K562 (cell line): ENCODE measurements around the gene IL1RL1. TPM values are rescaled to one million over a fixed set of nuclear protein-coding genes. Genes with fewer than 3 reads are reported as not detected.
A peak's percentile ranks its signal among the peaks of the same experiment; 100 is the strongest.

Source experiments
- ATAC-seq: fragments of 200-7000 bp; cut with Tn5 transposase; 3 replicates; pipeline ENCODE4 v1.9.1; 2020; ENCODE audit warnings: moderate library complexity
- BruUV-seq: library from RNA; stranded (reverse); fragments of 400-500 nt; replicated peaks from 2 replicates; lab custom pipeline; 2021; lab: Mats Ljungman, UMichigan
- CTCF ChIA-PET: fragments of 300-600 bp; formaldehyde crosslinking; extraction: SDS; loops from one replicate; lab custom pipeline; 2021; ENCODE audit warnings: low intra/inter-chr PET ratio; lab: Yijun Ruan, JAX
- POLR2A ChIA-PET: fragments of 300-600, 350-650 bp; sonication (Branson Sonifier 250); formaldehyde crosslinking; extraction: SDS; loops from one replicate; lab custom pipeline; 2021; ENCODE audit warnings: antibody characterized with exemption, inconsistent platforms; lab: Yijun Ruan, JAX
- DNase-seq, 4 experiments: peaks; one replicate each; pipeline versions ENCODE4 v3.0.0 to v3.0.0-alpha.2; 2011 to 2018; ENCODE audit warnings: low spot score in 3 of 4, mixed read lengths in 3 of 4; ENCODE audit errors: extremely low read depth in 1 of 4
- FAIRE-seq: peaks from 2 replicates; lab custom pipeline; 2011; peaks lifted over from hg19 to GRCh38; lab: Jason Lieb, UNC
- H2AFZ ChIP-seq: 2 replicates; pipeline ENCODE4 v1.6.0; 2011; ENCODE audit warnings: low read depth, low read length, control low read depth, inconsistent platforms
- H3K27ac ChIP-seq: fragments of 200-600 bp; 3 replicates; pipeline ENCODE4 v1.8.0; 2011; ENCODE audit warnings: low read depth, mild to moderate bottlenecking, control low read depth, inconsistent platforms, low read length, moderate library complexity, mixed read lengths; ENCODE audit errors: extremely low read depth
- H3K27me3 ChIP-seq, 2 experiments: fragments of 300-600 bp in 1 of 2; 2 replicates in 1 of 2; 3 replicates in 1 of 2; pipeline versions ENCODE4 v1.6.0 to v1.8.0; 2011; ENCODE audit warnings: inconsistent platforms in 2 of 2, low read length in 2 of 2, mild to moderate bottlenecking in 1 of 2, mixed read lengths in 1 of 2, moderate library complexity in 1 of 2; ENCODE audit not compliant: control insufficient read depth in 2 of 2, insufficient read depth in 2 of 2
- H3K36me3 ChIP-seq: fragments of 300-600 bp; 3 replicates; pipeline ENCODE4 v1.8.0; 2011; ENCODE audit warnings: mild to moderate bottlenecking, low read length, inconsistent platforms; ENCODE audit not compliant: control insufficient read depth, insufficient read depth
- H3K4me1 ChIP-seq, 2 experiments: fragments of 200-600 bp in 1 of 2; replicated peaks in 1 of 2; 2 replicates in 1 of 2; 3 replicates in 1 of 2; pipeline versions ENCODE4 v1.5.1 to v1.8.0; 2011; ENCODE audit warnings: inconsistent platforms in 2 of 2, low read length in 2 of 2, mild to moderate bottlenecking in 1 of 2, mixed read lengths in 1 of 2, moderate library complexity in 1 of 2; ENCODE audit not compliant: control insufficient read depth in 2 of 2, insufficient read depth in 2 of 2
- H3K4me2 ChIP-seq: 2 replicates; pipeline ENCODE4 v1.6.1; 2011; ENCODE audit warnings: low read length, control low read depth, inconsistent platforms, mixed read lengths; ENCODE audit not compliant: insufficient read depth
- H3K4me3 ChIP-seq: fragments of 200-600 bp; sonication (generic), shearing (Covaris generic); 2 replicates; pipeline ENCODE4 v1.5.1; 2016; ENCODE audit warnings: control low read depth, inconsistent platforms
- H3K79me2 ChIP-seq: fragments of 200-600 bp; 3 replicates; pipeline ENCODE4 v1.8.0; 2011; ENCODE audit warnings: low read length, inconsistent platforms; ENCODE audit not compliant: control insufficient read depth, insufficient read depth
- H3K9ac ChIP-seq, 2 experiments: 2 replicates each; pipeline versions ENCODE4 v1.6.0 to v1.6.1; 2011; ENCODE audit warnings: low read depth in 2 of 2, low read length in 2 of 2, control low read depth in 1 of 2, inconsistent platforms in 1 of 2, mild to moderate bottlenecking in 1 of 2, mixed read lengths in 1 of 2; ENCODE audit not compliant: insufficient read depth in 1 of 2
- H3K9me1 ChIP-seq: one replicate; pipeline ENCODE4 v1.6.0; 2011; ENCODE audit warnings: inconsistent platforms, mild to moderate bottlenecking, low read length, moderate library complexity; ENCODE audit not compliant: control insufficient read depth, insufficient read depth
- H3K9me3 ChIP-seq: replicated peaks from 2 replicates; pipeline ENCODE4 v1.5.1; 2011; ENCODE audit warnings: low read depth, low read length, inconsistent platforms; ENCODE audit not compliant: control insufficient read depth, insufficient read depth
- H4K20me1 ChIP-seq: replicated peaks from 2 replicates; pipeline ENCODE4 v1.6.1; 2011; ENCODE audit warnings: low read length, inconsistent platforms, mixed read lengths; ENCODE audit not compliant: control insufficient read depth, insufficient read depth
- ATF1 ChIP-seq, 2 experiments: fragments of 450-650 bp in 1 of 2; IDR thresholded peaks; 2 replicates each; pipeline ENCODE4 v1.6.1; 2016; ENCODE audit warnings: missing compliant biosample characterization in 1 of 2, missing genetic modification characterization in 1 of 2
- MEIS2 ChIP-seq: fragments of 450-650 bp; IDR thresholded peaks from 2 replicates; pipeline ENCODE4 v1.6.1; 2014; ENCODE audit warnings: mild to moderate bottlenecking; ENCODE audit not compliant: partially characterized antibody
- MTA2 ChIP-seq: fragments of 450-650 bp; IDR thresholded peaks from 2 replicates; pipeline ENCODE4 v1.6.1; 2016; ENCODE audit warnings: low read depth
- WGBS: fragments of 100-300 bp; shearing (Covaris generic); methylation state at CpG from one replicate; pipeline ENCODE4 v1.1.6; 2016; ENCODE audit warnings: low coverage, mixed read lengths; ENCODE audit not compliant: insufficient coverage; ENCODE audit errors: missing lambda C conversion rate; 5-methylcytosine and 5-hydroxymethylcytosine counted together
- in situ Hi-C: fragments of 300-500 bp; cut with MboI; formaldehyde crosslinking; loops from 4 replicates; pipeline ENCODE4 v1.15.0; 2018; ENCODE audit warnings: inconsistent platforms, mixed read lengths
- intact Hi-C: fragments of 100-400 bp; cut with micrococcal nuclease; formaldehyde crosslinking; loops from 2 replicates; pipeline ENCODE4 v1.14.2; 2022
- polyA plus RNA-seq, 8 experiments: library from polyadenylated mRNA; depleted of rRNA in 4 of 8; stranded (reverse) in 5 of 8; unstranded in 3 of 8; fragments of >200 nt; fragmentation: Nextera tagmentation in 2 of 8; fragmentation: Illumina TruSeq in 1 of 8; extraction: Ambion mirVana in 2 of 8; extraction: Trizol in 1 of 8; gene quantifications; 2 replicates each; pipeline versions ENCODE4 v1.2.1 to v1.2.3, GENCODE V29; 2011 to 2014; ENCODE audit warnings: inconsistent platforms in 1 of 8, missing spikeins in 1 of 8
- total RNA-seq, 7 experiments: library from RNA; depleted of rRNA in 6 of 7; stranded (reverse); fragments of >200 nt in 6 of 7; fragmentation: Illumina TruSeq in 2 of 7; extraction: Trizol in 2 of 7; gene quantifications; 2 replicates each; pipeline versions ENCODE4 v1.2.1 to v1.2.3, GENCODE V29; 2011 to 2021; ENCODE audit warnings: low replicate concordance in 1 of 7

IL1RL1 gene
- total and polyA plus RNA-seq, 9 of the 15 experiments (the other 6 are each of a cell fraction or from before 2014, with no cell fraction given) = 0.06 to 3.3 (median 0.59) TPM

DNA sequence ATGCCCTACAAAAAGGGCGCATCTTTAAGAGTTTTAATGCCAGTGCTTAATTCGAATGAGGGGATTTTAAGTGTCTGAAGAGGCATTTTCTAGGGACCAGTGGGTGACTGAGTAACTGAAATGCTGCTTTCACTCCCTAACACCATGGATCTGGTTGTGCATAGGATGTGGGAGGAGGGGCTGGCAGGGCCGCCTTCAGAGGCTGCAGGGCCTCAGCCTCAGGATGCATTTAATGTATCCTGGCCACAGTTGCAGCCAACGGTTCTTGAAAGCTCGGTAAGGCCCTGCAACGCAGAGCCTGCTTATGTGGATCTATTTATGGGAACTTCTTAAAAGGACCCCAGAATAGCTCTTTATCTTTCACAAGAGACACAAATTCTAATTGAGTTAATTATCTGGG, 85.8 kb downstream of the IL1RL1 start:
- no peak overlapping the region for H3K4me3 ChIP-seq
- in situ Hi-C loops (no loop called here), intact Hi-C loops (no loop called here)
- H3K36me3 ChIP-seq = no peaks in the 10 kb centered on the region
- H3K27ac ChIP-seq = no peak overlapping the region
- H3K79me2 ChIP-seq = no peaks in the 10 kb centered on the region
- no peak for FAIRE-seq
- H3K9ac ChIP-seq = no peak overlapping the region
- no TSS peak for BruUV-seq
- ATAC-seq = no peak
- no peaks in the 10 kb centered on the region for H3K27me3 ChIP-seq
- ChIA-PET POLR2A (interaction anchor here (0.7 kb wide), 1 partner anchor 11 kb away, joined by 3 read pairs; no protein-coding TSS in a partner anchor), CTCF (no interaction called here)
- DNase-seq = no peak
- H2AFZ ChIP-seq = no peak overlapping the region
- no peaks in the 10 kb centered on the region for H4K20me1 ChIP-seq
- no peaks in the 10 kb centered on the region; a peak in 1 of 5 replicates for H3K4me1 ChIP-seq
- H3K4me2 ChIP-seq = no peak overlapping the region
- no peaks in the 10 kb centered on the region for H3K9me3 ChIP-seq
- H3K9me1 ChIP-seq = no peaks in the 10 kb centered on the region
- no peak for TF ChIP-seq ATF1 (CRISPR knock-in tag; IDR thresholded peaks at IDR 0.05)
- no peak for TF ChIP-seq ATF1 (tag; IDR thresholded peaks at IDR 0.05)
- WGBS = 41% methylated on average over 6 of the region's 6 CpGs

DNA sequence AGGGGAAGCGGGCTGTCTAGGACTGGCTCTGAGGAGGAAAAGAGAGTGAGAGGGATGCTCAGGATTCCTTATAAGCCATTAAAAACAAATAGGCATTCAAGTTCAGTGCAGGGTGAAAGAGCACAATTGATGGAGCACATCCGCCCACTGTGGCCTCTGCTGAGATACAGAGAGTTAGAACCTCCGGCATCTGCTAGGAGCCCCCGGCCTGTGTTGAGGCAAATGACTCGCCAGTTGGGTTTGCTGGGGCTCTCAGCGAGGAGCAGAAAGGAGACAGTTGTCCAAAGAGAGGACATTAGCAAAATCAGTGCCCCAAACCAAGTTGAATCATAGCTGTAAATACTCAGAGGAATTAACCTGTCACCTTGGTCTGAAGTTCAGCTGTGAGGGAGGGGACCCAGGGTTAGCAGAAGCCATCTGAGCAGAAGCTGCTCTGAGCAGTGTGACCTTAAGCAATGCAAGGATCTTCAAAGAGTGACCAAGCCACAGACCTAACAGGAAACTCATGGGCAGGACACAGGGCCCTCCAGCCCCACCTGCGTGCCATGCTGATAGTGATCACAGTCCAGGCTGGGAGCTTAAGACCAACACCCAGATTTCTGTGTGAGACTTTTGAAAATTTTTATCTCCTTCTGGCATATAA, 88.3 kb downstream of the IL1RL1 start:
- ChIA-PET CTCF (interaction anchor here (0.6 kb wide), 1 partner anchor 17 kb away, joined by 3 read pairs; no protein-coding TSS in a partner anchor), POLR2A (interaction anchor here (0.7 to 1.6 kb wide), 2 partner anchors 11 to 17 kb away, joined by 3 to 4 read pairs; no protein-coding TSS in a partner anchor)
- intact Hi-C loops (no loop called here), in situ Hi-C loops (no loop called here)
- peak; percentile 31; the same call in 2 of the 3 replicates for ATAC-seq
- no peak for FAIRE-seq
- Histone ChIP-seq H3K9me1 (no peaks in the 10 kb centered on the region), H3K79me2 (no peaks in the 10 kb centered on the region), H3K27ac (no peak overlapping the region), H3K9ac (no peak overlapping the region), H4K20me1 (no peaks in the 10 kb centered on the region), H3K4me3 (no peak overlapping the region), H2AFZ (no peak overlapping the region), H3K4me2 (no peak overlapping the region), H3K27me3 (no peaks in the 10 kb centered on the region), H3K36me3 (no peaks in the 10 kb centered on the region), H3K4me1 (no peaks in the 10 kb centered on the region; a peak in 1 of 5 replicates), H3K9me3 (no peaks in the 10 kb centered on the region)
- BruUV-seq = no TSS peak
- no peak for DNase-seq
- TF ChIP-seq MTA2 = no peak
- peak; percentile 35 for TF ChIP-seq MEIS2
- 40% methylated on average over 7 of the region's 7 CpGs for WGBS
